Measurements from ENCODE around the gene RAD51B.

Gene RAD51B

GRCh38 chr14:68264260-68264569 is 444.6 kb downstream of the RAD51B start:
- DNase-seq (ENCODE audit: low read depth): no peak
- TF ChIP-seq CTCF (conservative IDR thresholded peaks at IDR 0.05; ENCODE audit: low read depth, low read length): no peak
- no peak overlapping the region for H3K4me3 ChIP-seq (ENCODE audit: low read length)

- H3K4me3 ChIP-seq (ENCODE audit: low read length): no peak overlapping the region
- no peak for TF ChIP-seq CTCF (conservative IDR thresholded peaks at IDR 0.05; ENCODE audit: low read depth, low read length)
- DNase-seq (ENCODE audit: low read depth): no peak
Measured at GRCh38 chr14:68266998-68267397, 447.4 kb downstream of the RAD51B start.

GRCh38 chr14:68268197-68268596 is 448.6 kb downstream of the RAD51B start:
- H3K4me3 ChIP-seq (ENCODE audit: low read length): no peak overlapping the region
- TF ChIP-seq CTCF (conservative IDR thresholded peaks at IDR 0.05; ENCODE audit: low read depth, low read length): no peak
- no peak for DNase-seq (ENCODE audit: low read depth)

GRCh38 chr14:68268719-68269118 is 449.1 kb downstream of the RAD51B start:
- no peak for DNase-seq (ENCODE audit: low read depth)
- TF ChIP-seq CTCF (conservative IDR thresholded peaks at IDR 0.05; ENCODE audit: low read depth, low read length): no peak
- H3K4me3 ChIP-seq (ENCODE audit: low read length): no peak overlapping the region

GRCh38 chr14:68269136-68269927 is 449.8 kb downstream of the RAD51B start:
- H3K4me3 ChIP-seq (ENCODE audit: low read length): no peak overlapping the region
- DNase-seq (ENCODE audit: low read depth): no peak
- TF ChIP-seq CTCF (conservative IDR thresholded peaks at IDR 0.05; ENCODE audit: low read depth, low read length): no peak

GRCh38 chr14:68270342-68270741 is 450.8 kb downstream of the RAD51B start:
- no peak overlapping the region for H3K4me3 ChIP-seq (ENCODE audit: low read length)
- no peak for TF ChIP-seq CTCF (conservative IDR thresholded peaks at IDR 0.05; ENCODE audit: low read depth, low read length)
- DNase-seq (ENCODE audit: low read depth): no peak

GRCh38 chr14:68271913-68272391 is 452.4 kb downstream of the RAD51B start:
- DNase-seq (ENCODE audit: low read depth): no peak
- no peak for TF ChIP-seq CTCF (conservative IDR thresholded peaks at IDR 0.05; ENCODE audit: low read depth, low read length)
- H3K4me3 ChIP-seq (ENCODE audit: low read length): no peak overlapping the region
